ENCODE results near the gene C1QTNF3. TPM values are rescaled to one million over a fixed set of nuclear protein-coding genes. Genes with fewer than 3 reads are reported as not detected.

C1QTNF3 gene
- total RNA-seq, 4 donors from 2014 or later: 4.8 to 32.8 (median 18.1) TPM

DNA sequence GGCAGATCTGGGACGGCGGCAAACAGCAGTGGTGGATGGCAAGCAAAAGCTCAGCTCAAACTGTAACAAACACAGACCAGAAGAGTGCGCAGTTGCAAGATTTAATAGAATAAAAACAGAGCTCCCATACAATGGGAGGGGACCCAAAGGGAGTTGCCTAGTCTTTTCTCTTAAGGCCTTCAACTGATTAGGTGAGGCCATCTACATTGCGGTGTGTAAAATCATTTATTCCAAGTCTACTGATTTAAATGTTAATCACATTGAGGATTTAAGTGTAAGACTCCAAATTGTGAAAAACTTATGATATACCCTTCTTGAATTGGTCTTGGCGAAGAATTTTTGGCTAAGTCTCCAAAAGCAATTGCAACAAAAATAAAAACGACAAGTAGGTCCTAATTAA lies 21.6 kb upstream of the C1QTNF3 start:
- no peak overlapping the region for H3K4me3 ChIP-seq
- H3K4me1 ChIP-seq: no peaks in the 10 kb centered on the region
- DNase-seq (ENCODE audit: extremely low spot score): no peak
- H3K36me3 ChIP-seq: peaks cover 0 to 9% (median 3%) of the 10 kb centered on the region in 4 donors
- H3K27me3 ChIP-seq: no peaks in the 10 kb centered on the region
- intact Hi-C loops (cut with DNase I): no loop called here
- no peaks in the 10 kb centered on the region for H3K9me3 ChIP-seq
- 98% methylated on average over 6 of the region's 6 CpGs for WGBS
- no peak overlapping the region for H3K27ac ChIP-seq (replicated peaks in 1 of 4)
- TF ChIP-seq POLR2A (IDR thresholded peaks at IDR 0.05; ENCODE audit: low read depth) (no peak), EP300 (IDR thresholded peaks at IDR 0.05) (no peak), POLR2AphosphoS5 (IDR thresholded peaks at IDR 0.05) (no peak)
- TF ChIP-seq, protein P1, sequence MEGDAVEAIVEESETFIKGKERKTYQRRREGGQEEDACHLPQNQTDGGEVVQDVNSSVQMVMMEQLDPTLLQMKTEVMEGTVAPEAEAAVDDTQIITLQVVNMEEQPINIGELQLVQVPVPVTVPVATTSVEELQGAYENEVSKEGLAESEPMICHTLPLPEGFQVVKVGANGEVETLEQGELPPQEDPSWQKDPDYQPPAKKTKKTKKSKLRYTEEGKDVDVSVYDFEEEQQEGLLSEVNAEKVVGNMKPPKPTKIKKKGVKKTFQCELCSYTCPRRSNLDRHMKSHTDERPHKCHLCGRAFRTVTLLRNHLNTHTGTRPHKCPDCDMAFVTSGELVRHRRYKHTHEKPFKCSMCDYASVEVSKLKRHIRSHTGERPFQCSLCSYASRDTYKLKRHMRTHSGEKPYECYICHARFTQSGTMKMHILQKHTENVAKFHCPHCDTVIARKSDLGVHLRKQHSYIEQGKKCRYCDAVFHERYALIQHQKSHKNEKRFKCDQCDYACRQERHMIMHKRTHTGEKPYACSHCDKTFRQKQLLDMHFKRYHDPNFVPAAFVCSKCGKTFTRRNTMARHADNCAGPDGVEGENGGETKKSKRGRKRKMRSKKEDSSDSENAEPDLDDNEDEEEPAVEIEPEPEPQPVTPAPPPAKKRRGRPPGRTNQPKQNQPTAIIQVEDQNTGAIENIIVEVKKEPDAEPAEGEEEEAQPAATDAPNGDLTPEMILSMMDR (IDR thresholded peaks at IDR 0.05): no peak

DNA sequence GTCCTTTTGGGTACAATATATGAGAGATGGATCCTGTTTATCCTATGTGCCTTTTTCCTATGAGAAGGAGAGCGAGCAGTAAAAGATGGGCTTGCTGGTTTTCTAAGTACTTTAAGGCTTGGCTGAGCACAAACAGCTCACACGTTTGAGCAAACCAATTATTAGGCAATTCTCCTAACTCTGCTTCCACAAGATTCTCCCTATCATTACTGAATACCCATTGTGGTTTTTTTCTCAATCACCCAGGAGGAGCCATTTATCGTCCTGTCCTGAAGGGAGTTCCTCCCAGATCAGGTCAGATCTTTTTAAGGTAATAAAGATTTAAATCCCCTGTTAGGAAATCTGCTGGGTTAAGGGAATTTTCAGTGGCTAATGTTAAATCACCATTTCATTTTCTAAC lies 19.4 kb upstream of the C1QTNF3 start:
- H3K9me3 ChIP-seq: no peaks in the 10 kb centered on the region
- H3K4me3 ChIP-seq: no peak overlapping the region
- WGBS: 80% methylated on average over 3 of the region's 3 CpGs
- intact Hi-C loops (cut with DNase I): no loop called here
- H3K27me3 ChIP-seq: no peaks in the 10 kb centered on the region
- no peak for DNase-seq (ENCODE audit: extremely low spot score)
- H3K27ac ChIP-seq (replicated peaks in 1 of 4): no peak overlapping the region
- no peak for TF ChIP-seq POLR2A (IDR thresholded peaks at IDR 0.05; ENCODE audit: low read depth)
- TF ChIP-seq POLR2AphosphoS5 (IDR thresholded peaks at IDR 0.05): no peak
- TF ChIP-seq, protein P1 (IDR thresholded peaks at IDR 0.05): no peak
- no peak for TF ChIP-seq EP300 (IDR thresholded peaks at IDR 0.05)
- peaks cover 0 to 15% (median 3%) of the 10 kb centered on the region in 4 donors for H3K36me3 ChIP-seq
- H3K4me1 ChIP-seq: no peaks in the 10 kb centered on the region

DNA sequence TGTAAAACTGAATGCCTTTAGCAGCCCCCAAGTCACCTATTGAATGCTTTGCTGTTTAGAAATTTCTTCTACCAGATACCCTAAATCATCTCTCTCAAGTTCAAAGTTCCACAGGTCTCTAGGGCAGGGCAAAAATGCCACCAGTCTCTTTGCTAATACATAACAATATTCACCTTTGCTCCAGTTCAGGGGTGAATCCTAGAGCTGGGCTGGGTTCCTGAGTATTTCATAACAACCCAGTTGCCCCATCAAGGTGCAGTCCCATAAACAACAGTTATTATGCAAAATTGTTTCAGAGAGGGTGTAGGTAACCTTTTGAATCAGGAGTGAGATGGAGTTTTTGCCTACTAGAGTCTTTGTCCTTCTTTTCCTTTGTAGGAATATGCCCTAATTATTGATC lies 19.0 kb upstream of the C1QTNF3 start:
- Histone ChIP-seq H3K27ac (replicated peaks in 1 of 4) (no peak overlapping the region), H3K36me3 (peaks cover 0 to 15% (median 3%) of the 10 kb centered on the region in 4 donors), H3K4me1 (no peaks in the 10 kb centered on the region), H3K4me3 (no peak overlapping the region), H3K9me3 (no peaks in the 10 kb centered on the region), H3K27me3 (no peaks in the 10 kb centered on the region)
- intact Hi-C loops (cut with DNase I): no loop called here
- DNase-seq (ENCODE audit: extremely low spot score): no peak
- TF ChIP-seq, protein P1 (IDR thresholded peaks at IDR 0.05): no peak
- no peak for TF ChIP-seq POLR2AphosphoS5 (IDR thresholded peaks at IDR 0.05)
- TF ChIP-seq EP300 (IDR thresholded peaks at IDR 0.05): no peak
- no peak for TF ChIP-seq POLR2A (IDR thresholded peaks at IDR 0.05; ENCODE audit: low read depth)

DNA sequence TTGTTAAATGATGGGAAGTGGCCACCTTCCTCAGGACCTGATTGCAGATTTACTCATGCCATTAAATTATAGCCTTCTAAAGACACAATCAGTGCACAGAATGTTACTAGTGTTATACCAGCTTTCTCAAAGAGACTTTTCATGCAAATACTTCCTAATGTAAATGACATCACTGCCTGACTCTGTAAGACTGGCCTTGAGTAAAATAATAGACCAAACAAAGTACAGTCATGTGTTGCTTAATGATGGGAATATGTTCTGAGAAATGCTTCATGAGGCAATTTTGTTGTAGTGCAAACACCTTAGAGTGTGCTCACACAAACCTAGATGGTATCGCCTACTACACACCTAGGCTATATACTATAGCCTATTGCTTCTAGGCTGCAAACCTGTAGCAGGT lies 17.0 kb upstream of the C1QTNF3 start:
- Histone ChIP-seq H3K4me3 (no peak overlapping the region), H3K36me3 (peaks cover 0 to 15% (median 3%) of the 10 kb centered on the region in 4 donors), H3K4me1 (no peaks in the 10 kb centered on the region), H3K27me3 (no peaks in the 10 kb centered on the region), H3K9me3 (no peaks in the 10 kb centered on the region), H3K27ac (replicated peaks in 1 of 4) (no peak overlapping the region)
- TF ChIP-seq EP300 (IDR thresholded peaks at IDR 0.05) (no peak), POLR2AphosphoS5 (IDR thresholded peaks at IDR 0.05) (no peak), POLR2A (IDR thresholded peaks at IDR 0.05; ENCODE audit: low read depth) (no peak)
- TF ChIP-seq, protein P1 (IDR thresholded peaks at IDR 0.05): no peak
- DNase-seq (ENCODE audit: extremely low spot score): no peak
- intact Hi-C loops (cut with DNase I): no loop called here
- WGBS: 89% methylated on average over 1 of the region's 1 CpG

DNA sequence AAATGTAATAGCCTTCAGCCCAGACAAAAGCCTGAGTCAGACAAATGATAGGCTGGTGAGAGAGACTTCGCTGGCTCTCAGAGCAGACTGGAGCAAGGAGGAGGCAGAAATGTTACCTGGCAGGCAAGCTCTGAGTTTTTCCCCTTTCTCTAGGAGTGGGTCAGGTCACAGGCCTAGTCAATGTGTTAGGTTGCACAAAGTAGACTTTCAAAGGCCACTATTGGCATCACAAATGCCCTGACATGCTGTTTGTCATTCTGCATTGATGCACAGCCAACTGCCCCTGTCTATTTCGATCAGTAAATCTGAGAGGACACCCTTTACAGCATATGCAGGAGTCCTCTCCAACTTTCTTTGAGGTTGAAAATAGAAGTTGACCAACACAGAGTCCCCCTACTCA lies 15.5 kb upstream of the C1QTNF3 start:
- H3K4me3 ChIP-seq: no peak overlapping the region
- peaks cover 0 to under 1% (median 0%) of the 10 kb centered on the region in 4 donors for H3K4me1 ChIP-seq
- no peak for TF ChIP-seq POLR2A (IDR thresholded peaks at IDR 0.05; ENCODE audit: low read depth)
- peaks cover 0 to 9% (median 0%) of the 10 kb centered on the region in 4 donors for H3K36me3 ChIP-seq
- no peak for DNase-seq (ENCODE audit: extremely low spot score)
- WGBS: 100% methylated on average over 2 of the region's 2 CpGs
- H3K27me3 ChIP-seq: no peaks in the 10 kb centered on the region
- H3K27ac ChIP-seq (replicated peaks in 1 of 4): no peak overlapping the region
- H3K9me3 ChIP-seq: no peaks in the 10 kb centered on the region
- intact Hi-C loops (cut with DNase I): no loop called here

Data from esophagus muscularis mucosa (tissue), 4 donors.